K562 (cell line): ENCODE results near the gene EML1. TPM values are rescaled to one million over a fixed set of nuclear protein-coding genes. Genes with fewer than 3 reads are reported as not detected.

Experiments
- ATAC-seq: fragments of 200-7000 bp; cut with Tn5 transposase; 3 replicates; pipeline ENCODE4 v1.9.1; 2020; ENCODE audit warnings: moderate library complexity
- BruUV-seq: library from RNA; stranded (reverse); fragments of 400-500 nt; replicated peaks from 2 replicates; lab custom pipeline; 2021; lab: Mats Ljungman, UMichigan
- CTCF ChIA-PET: fragments of 300-600 bp; formaldehyde crosslinking; extraction: SDS; loops from one replicate; lab custom pipeline; 2021; ENCODE audit warnings: low intra/inter-chr PET ratio; lab: Yijun Ruan, JAX
- POLR2A ChIA-PET: fragments of 300-600, 350-650 bp; sonication (Branson Sonifier 250); formaldehyde crosslinking; extraction: SDS; loops from one replicate; lab custom pipeline; 2021; ENCODE audit warnings: antibody characterized with exemption, inconsistent platforms; lab: Yijun Ruan, JAX
- DNase-seq, 4 experiments: peaks; one replicate each; pipeline versions ENCODE4 v3.0.0 to v3.0.0-alpha.2; 2011 to 2018; ENCODE audit warnings: low spot score in 3 of 4, mixed read lengths in 3 of 4; ENCODE audit errors: extremely low read depth in 1 of 4
- FAIRE-seq: peaks from 2 replicates; lab custom pipeline; 2011; peaks lifted over from hg19 to GRCh38; lab: Jason Lieb, UNC
- H2AFZ ChIP-seq: 2 replicates; pipeline ENCODE4 v1.6.0; 2011; ENCODE audit warnings: low read depth, low read length, control low read depth, inconsistent platforms
- H3K27ac ChIP-seq: fragments of 200-600 bp; 3 replicates; pipeline ENCODE4 v1.8.0; 2011; ENCODE audit warnings: low read depth, mild to moderate bottlenecking, control low read depth, inconsistent platforms, low read length, moderate library complexity, mixed read lengths; ENCODE audit errors: extremely low read depth
- H3K27me3 ChIP-seq, 2 experiments: fragments of 300-600 bp in 1 of 2; 2 replicates in 1 of 2; 3 replicates in 1 of 2; pipeline versions ENCODE4 v1.6.0 to v1.8.0; 2011; ENCODE audit warnings: inconsistent platforms in 2 of 2, low read length in 2 of 2, mild to moderate bottlenecking in 1 of 2, mixed read lengths in 1 of 2, moderate library complexity in 1 of 2; ENCODE audit not compliant: control insufficient read depth in 2 of 2, insufficient read depth in 2 of 2
- H3K36me3 ChIP-seq: fragments of 300-600 bp; 3 replicates; pipeline ENCODE4 v1.8.0; 2011; ENCODE audit warnings: mild to moderate bottlenecking, low read length, inconsistent platforms; ENCODE audit not compliant: control insufficient read depth, insufficient read depth
- H3K4me1 ChIP-seq, 2 experiments: fragments of 200-600 bp in 1 of 2; replicated peaks in 1 of 2; 2 replicates in 1 of 2; 3 replicates in 1 of 2; pipeline versions ENCODE4 v1.5.1 to v1.8.0; 2011; ENCODE audit warnings: inconsistent platforms in 2 of 2, low read length in 2 of 2, mild to moderate bottlenecking in 1 of 2, mixed read lengths in 1 of 2, moderate library complexity in 1 of 2; ENCODE audit not compliant: control insufficient read depth in 2 of 2, insufficient read depth in 2 of 2
- H3K4me2 ChIP-seq: 2 replicates; pipeline ENCODE4 v1.6.1; 2011; ENCODE audit warnings: low read length, control low read depth, inconsistent platforms, mixed read lengths; ENCODE audit not compliant: insufficient read depth
- H3K4me3 ChIP-seq: fragments of 200-600 bp; sonication (generic), shearing (Covaris generic); 2 replicates; pipeline ENCODE4 v1.5.1; 2016; ENCODE audit warnings: control low read depth, inconsistent platforms
- H3K79me2 ChIP-seq: fragments of 200-600 bp; 3 replicates; pipeline ENCODE4 v1.8.0; 2011; ENCODE audit warnings: low read length, inconsistent platforms; ENCODE audit not compliant: control insufficient read depth, insufficient read depth
- H3K9ac ChIP-seq, 2 experiments: 2 replicates each; pipeline versions ENCODE4 v1.6.0 to v1.6.1; 2011; ENCODE audit warnings: low read depth in 2 of 2, low read length in 2 of 2, control low read depth in 1 of 2, inconsistent platforms in 1 of 2, mild to moderate bottlenecking in 1 of 2, mixed read lengths in 1 of 2; ENCODE audit not compliant: insufficient read depth in 1 of 2
- H3K9me1 ChIP-seq: one replicate; pipeline ENCODE4 v1.6.0; 2011; ENCODE audit warnings: inconsistent platforms, mild to moderate bottlenecking, low read length, moderate library complexity; ENCODE audit not compliant: control insufficient read depth, insufficient read depth
- H3K9me3 ChIP-seq: replicated peaks from 2 replicates; pipeline ENCODE4 v1.5.1; 2011; ENCODE audit warnings: low read depth, low read length, inconsistent platforms; ENCODE audit not compliant: control insufficient read depth, insufficient read depth
- H4K20me1 ChIP-seq: replicated peaks from 2 replicates; pipeline ENCODE4 v1.6.1; 2011; ENCODE audit warnings: low read length, inconsistent platforms, mixed read lengths; ENCODE audit not compliant: control insufficient read depth, insufficient read depth
- CBX3 ChIP-seq, 2 experiments: IDR thresholded peaks; 1 replicate in 1 of 2; 2 replicates in 1 of 2; pipeline ENCODE4 v1.6.1; 2012; ENCODE audit warnings: inconsistent platforms in 2 of 2, low read length in 2 of 2, borderline replicate concordance in 1 of 2, control low read depth in 1 of 2
- HNRNPH1 ChIP-seq: fragments of 200-400 bp; formaldehyde crosslinking; optimal IDR thresholded peaks from 2 replicates; pipeline ENCODE3; 2017; ENCODE audit warnings: low read depth, mild to moderate bottlenecking, low read length, moderate library complexity
- IRF1 ChIP-seq: sonication (generic); formaldehyde crosslinking; IDR thresholded peaks from 2 replicates; pipeline ENCODE4 v1.8.0; 2022; ENCODE audit warnings: missing genetic modification reagents, mild to moderate bottlenecking, borderline replicate concordance
- NFIC ChIP-seq: fragments of 450-650 bp; IDR thresholded peaks from 2 replicates; pipeline ENCODE4 v1.6.1; 2017; ENCODE audit warnings: mild to moderate bottlenecking, inconsistent platforms
- NFIX ChIP-seq: fragments of 250-450 bp; sonication (Bioruptor Pico); IDR thresholded peaks from 2 replicates; pipeline ENCODE4 v1.4.0; 2020; ENCODE audit warnings: low read depth, mild to moderate bottlenecking, moderate library complexity
- OTX1 ChIP-seq: fragments of 450-650 bp; formaldehyde crosslinking; IDR thresholded peaks from 2 replicates; pipeline ENCODE4 v1.4.0; 2022; ENCODE audit warnings: mild to moderate bottlenecking
- RBM25 ChIP-seq: fragments of 200-400 bp; formaldehyde crosslinking; IDR thresholded peaks from 2 replicates; pipeline ENCODE4 v1.6.1; 2018; ENCODE audit warnings: low read length, low read depth, moderate library complexity; ENCODE audit not compliant: severe bottlenecking
- ZKSCAN1 ChIP-seq: fragments of 150-350 bp; IDR thresholded peaks from 2 replicates; pipeline ENCODE4 v1.6.1; 2016; ENCODE audit warnings: low read depth, low read length
- ZKSCAN8 ChIP-seq: fragments of 200-800 bp; sonication (Bioruptor generic); IDR thresholded peaks from 2 replicates; pipeline ENCODE4 v1.6.1; 2016; ENCODE audit warnings: missing genetic modification characterization, missing compliant biosample characterization
- ZNF408 ChIP-seq: fragments of 250-450 bp; sonication (Bioruptor Pico); IDR thresholded peaks from 2 replicates; pipeline ENCODE4 v1.4.0; 2020; ENCODE audit warnings: low read depth, mild to moderate bottlenecking, moderate library complexity
- ZNF445 ChIP-seq: fragments of 250-450 bp; sonication (Bioruptor Pico); IDR thresholded peaks from 2 replicates; pipeline ENCODE4 v1.4.0; 2020; ENCODE audit warnings: low read depth, mild to moderate bottlenecking, moderate library complexity
- WGBS: fragments of 100-300 bp; shearing (Covaris generic); methylation state at CpG from one replicate; pipeline ENCODE4 v1.1.6; 2016; ENCODE audit warnings: low coverage, mixed read lengths; ENCODE audit not compliant: insufficient coverage; ENCODE audit errors: missing lambda C conversion rate; 5-methylcytosine and 5-hydroxymethylcytosine counted together
- in situ Hi-C: fragments of 300-500 bp; cut with MboI; formaldehyde crosslinking; loops from 4 replicates; pipeline ENCODE4 v1.15.0; 2018; ENCODE audit warnings: inconsistent platforms, mixed read lengths
- intact Hi-C: fragments of 100-400 bp; cut with micrococcal nuclease; formaldehyde crosslinking; loops from 2 replicates; pipeline ENCODE4 v1.14.2; 2022
- polyA plus RNA-seq, 8 experiments: library from polyadenylated mRNA; depleted of rRNA in 4 of 8; stranded (reverse) in 5 of 8; unstranded in 3 of 8; fragments of >200 nt; fragmentation: Nextera tagmentation in 2 of 8; fragmentation: Illumina TruSeq in 1 of 8; extraction: Ambion mirVana in 2 of 8; extraction: Trizol in 1 of 8; gene quantifications; 2 replicates each; pipeline versions ENCODE4 v1.2.1 to v1.2.3, GENCODE V29; 2011 to 2014; ENCODE audit warnings: inconsistent platforms in 1 of 8, missing spikeins in 1 of 8
- total RNA-seq, 7 experiments: library from RNA; depleted of rRNA in 6 of 7; stranded (reverse); fragments of >200 nt in 6 of 7; fragmentation: Illumina TruSeq in 2 of 7; extraction: Trizol in 2 of 7; gene quantifications; 2 replicates each; pipeline versions ENCODE4 v1.2.1 to v1.2.3, GENCODE V29; 2011 to 2021; ENCODE audit warnings: low replicate concordance in 1 of 7
- TF ChIP-seq, protein P1 (sequence below): fragments of 150-350 bp; conservative IDR thresholded peaks from 2 replicates; pipeline ENCODE4 v1.6.1; 2014; ENCODE audit warnings: low read length

EML1 gene
- total and polyA plus RNA-seq, 9 of the 15 experiments (the other 6 are each of a cell fraction or from before 2014, with no cell fraction given): 0.01 to 0.35 (median 0.07) TPM; not detected in 2

- Histone ChIP-seq H3K4me2 (no peak overlapping the region), H2AFZ (no peak overlapping the region), H3K27ac (no peak overlapping the region), H3K4me3 (no peak overlapping the region), H3K27me3 (peaks cover 3 to 66% of the 10 kb centered on the region in 2 experiments; a peak in 4 of 5 replicates), H3K9me3 (no peaks in the 10 kb centered on the region), H3K4me1 (no peaks in the 10 kb centered on the region; a peak in 1 of 5 replicates), H3K36me3 (no peaks in the 10 kb centered on the region), H4K20me1 (no peaks in the 10 kb centered on the region), H3K9ac (no peak overlapping the region), H3K79me2 (no peaks in the 10 kb centered on the region), H3K9me1 (no peaks in the 10 kb centered on the region)
- POLR2A ChIA-PET: interaction anchor here (0.7 kb wide), 1 partner anchor 33 kb away, joined by 3 read pairs; no protein-coding TSS in a partner anchor
- FAIRE-seq: no peak
- no TSS peak for BruUV-seq
- CTCF ChIA-PET: no interaction called here
- in situ Hi-C loops (no loop called here), intact Hi-C loops (no loop called here)
- 7% methylated on average over 7 of the region's 7 CpGs for WGBS
- no peak for DNase-seq
- ATAC-seq: no peak
- TF ChIP-seq ZKSCAN1: peak; percentile 14; the same call in 1 of the 2 replicates
- no peak for TF ChIP-seq NFIC
Measured at GRCh38 chr14:99758872-99759545, 34.2 kb upstream of the EML1 start.

GRCh38 chr14:99759546-99759925 is 33.7 kb upstream of the EML1 start:
- Histone ChIP-seq H3K4me2 (no peak overlapping the region), H4K20me1 (no peaks in the 10 kb centered on the region), H3K36me3 (no peaks in the 10 kb centered on the region), H3K9me1 (no peaks in the 10 kb centered on the region), H3K9ac (no peak overlapping the region), H3K4me1 (no peaks in the 10 kb centered on the region; a peak in 1 of 5 replicates), H3K27ac (no peak overlapping the region), H3K79me2 (no peaks in the 10 kb centered on the region), H3K27me3 (peaks cover 3 to 68% of the 10 kb centered on the region in 2 experiments; a peak in 4 of 5 replicates), H3K4me3 (no peak overlapping the region), H2AFZ (no peak overlapping the region), H3K9me3 (no peaks in the 10 kb centered on the region)
- in situ Hi-C loops: no loop called here
- BruUV-seq: no TSS peak
- no peak for FAIRE-seq
- no peak for DNase-seq
- ChIA-PET CTCF (no interaction called here), POLR2A (interaction anchor here (0.6 kb wide), 1 partner anchor 62 kb away, joined by 3 read pairs; no protein-coding TSS in a partner anchor)
- intact Hi-C loops: no loop called here
- ATAC-seq: no peak
- WGBS: 3% methylated on average over 8 of the region's 9 CpGs
- no peak for TF ChIP-seq ZKSCAN8
- no peak for TF ChIP-seq RBM25
- TF ChIP-seq HNRNPH1: no peak
- TF ChIP-seq, protein P1, sequence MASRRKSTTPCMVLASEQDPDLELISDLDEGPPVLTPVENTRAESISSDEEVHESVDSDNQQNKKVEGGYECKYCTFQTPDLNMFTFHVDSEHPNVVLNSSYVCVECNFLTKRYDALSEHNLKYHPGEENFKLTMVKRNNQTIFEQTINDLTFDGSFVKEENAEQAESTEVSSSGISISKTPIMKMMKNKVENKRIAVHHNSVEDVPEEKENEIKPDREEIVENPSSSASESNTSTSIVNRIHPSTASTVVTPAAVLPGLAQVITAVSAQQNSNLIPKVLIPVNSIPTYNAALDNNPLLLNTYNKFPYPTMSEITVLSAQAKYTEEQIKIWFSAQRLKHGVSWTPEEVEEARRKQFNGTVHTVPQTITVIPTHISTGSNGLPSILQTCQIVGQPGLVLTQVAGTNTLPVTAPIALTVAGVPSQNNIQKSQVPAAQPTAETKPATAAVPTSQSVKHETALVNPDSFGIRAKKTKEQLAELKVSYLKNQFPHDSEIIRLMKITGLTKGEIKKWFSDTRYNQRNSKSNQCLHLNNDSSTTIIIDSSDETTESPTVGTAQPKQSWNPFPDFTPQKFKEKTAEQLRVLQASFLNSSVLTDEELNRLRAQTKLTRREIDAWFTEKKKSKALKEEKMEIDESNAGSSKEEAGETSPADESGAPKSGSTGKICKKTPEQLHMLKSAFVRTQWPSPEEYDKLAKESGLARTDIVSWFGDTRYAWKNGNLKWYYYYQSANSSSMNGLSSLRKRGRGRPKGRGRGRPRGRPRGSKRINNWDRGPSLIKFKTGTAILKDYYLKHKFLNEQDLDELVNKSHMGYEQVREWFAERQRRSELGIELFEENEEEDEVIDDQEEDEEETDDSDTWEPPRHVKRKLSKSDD: no peak
- no peak for TF ChIP-seq OTX1
- TF ChIP-seq CBX3 (IDR thresholded peaks at IDR 0.05; ENCODE audit: borderline replicate concordance in 1 of 2, low read length in 2 of 2): no peak
- TF ChIP-seq IRF1 (CRISPR knock-in tag): no peak
- no peak for TF ChIP-seq ZNF408 (CRISPR knock-in tag)
- TF ChIP-seq NFIX: no peak
- no peak for TF ChIP-seq ZNF445 (CRISPR knock-in tag)
